GM23338 (cell line): ENCODE results near the gene ERC2.

Source experiments
- EZH2 ChIP-seq: fragments of 200-600 bp; sonication (generic); IDR thresholded peaks from one replicate; pipeline ENCODE4 v1.8.0; 2017; ENCODE audit warnings: antibody characterized with exemption, mild to moderate bottlenecking, low read depth; ENCODE audit not compliant: unreplicated experiment
- EZH2phosphoT487 ChIP-seq: fragments of 200-600 bp; sonication (generic); IDR thresholded peaks from one replicate; pipeline ENCODE4 v1.8.1; 2018; ENCODE audit warnings: antibody characterized with exemption; ENCODE audit not compliant: unreplicated experiment
- JUNB ChIP-seq: IDR thresholded peaks from one replicate; pipeline ENCODE4 v1.6.1; 2016; ENCODE audit warnings: antibody characterized with exemption; ENCODE audit not compliant: unreplicated experiment
- NANOG ChIP-seq: IDR thresholded peaks from 2 replicates; pipeline ENCODE4 v1.6.1; 2016; ENCODE audit warnings: antibody characterized with exemption, borderline replicate concordance
- POLR2AphosphoS5 ChIP-seq: IDR thresholded peaks from 2 replicates; pipeline ENCODE4 v1.6.1; 2016; ENCODE audit warnings: antibody characterized with exemption, low read depth
- STAT1 ChIP-seq: IDR thresholded peaks from one replicate; pipeline ENCODE4 v1.6.1; 2016; ENCODE audit warnings: antibody characterized with exemption; ENCODE audit not compliant: unreplicated experiment
- ZNF331 ChIP-seq: fragments of 250-450 bp; sonication (Bioruptor Pico); IDR thresholded peaks from 2 replicates; pipeline ENCODE4 v1.5.0; 2020; ENCODE audit warnings: low read depth, mild to moderate bottlenecking, moderate library complexity
- TF ChIP-seq, protein P1 (sequence below), 2 experiments: fragments of 200-600 bp in 1 of 2; sonication (generic) in 1 of 2; conservative IDR thresholded peaks; 2 replicates each; pipeline versions ENCODE4 v1.5.1 to v1.6.1; 2016 to 2017; ENCODE audit warnings: antibody characterized with exemption in 2 of 2, low read depth in 2 of 2, mild to moderate bottlenecking in 2 of 2, moderate library complexity in 1 of 2
- TF ChIP-seq, protein P2 (sequence below): IDR thresholded peaks from one replicate; pipeline ENCODE4 v1.6.1; 2018; ENCODE audit warnings: antibody characterized with exemption; ENCODE audit not compliant: unreplicated experiment

DNA sequence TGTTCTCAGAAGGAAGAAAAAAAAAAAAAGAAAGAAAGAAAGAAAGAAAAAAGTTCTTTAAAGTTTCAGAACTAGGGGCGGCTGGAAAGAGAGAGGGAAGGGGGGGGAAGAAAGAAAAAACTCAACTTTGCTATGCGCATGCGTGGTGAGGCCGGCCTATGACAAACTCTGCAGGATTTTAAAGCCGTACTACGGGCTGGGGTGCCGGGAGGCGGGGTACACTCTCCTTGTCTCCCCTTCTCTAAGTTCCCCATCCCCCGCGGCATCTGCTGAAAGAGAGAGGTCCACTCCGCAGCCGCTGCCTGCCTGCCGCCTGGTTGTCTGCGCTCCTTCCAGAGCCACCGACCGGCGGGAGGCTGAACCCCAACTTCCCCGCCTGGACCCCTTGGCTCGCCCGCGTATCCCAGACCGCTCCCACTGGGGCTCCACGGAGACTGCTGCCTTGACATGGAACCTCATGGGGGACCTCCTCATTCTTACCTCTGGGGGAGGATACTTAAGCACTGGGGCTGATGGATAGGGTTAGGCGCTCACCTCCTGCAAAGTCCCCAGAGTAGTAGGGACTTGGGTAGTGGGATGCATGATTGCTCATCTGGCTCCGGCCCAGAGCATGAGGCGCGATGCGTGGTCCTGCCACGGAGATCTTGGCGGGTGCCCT, 979.7 kb downstream of the ERC2 start:
- TF ChIP-seq ZNF331 (CRISPR knock-in tag) (no peak), POLR2AphosphoS5 (no peak), EZH2phosphoT487 (no peak), EZH2 (peak; percentile 61), NANOG (no peak), STAT1 (no peak), JUNB (no peak)
- TF ChIP-seq, protein P1, sequence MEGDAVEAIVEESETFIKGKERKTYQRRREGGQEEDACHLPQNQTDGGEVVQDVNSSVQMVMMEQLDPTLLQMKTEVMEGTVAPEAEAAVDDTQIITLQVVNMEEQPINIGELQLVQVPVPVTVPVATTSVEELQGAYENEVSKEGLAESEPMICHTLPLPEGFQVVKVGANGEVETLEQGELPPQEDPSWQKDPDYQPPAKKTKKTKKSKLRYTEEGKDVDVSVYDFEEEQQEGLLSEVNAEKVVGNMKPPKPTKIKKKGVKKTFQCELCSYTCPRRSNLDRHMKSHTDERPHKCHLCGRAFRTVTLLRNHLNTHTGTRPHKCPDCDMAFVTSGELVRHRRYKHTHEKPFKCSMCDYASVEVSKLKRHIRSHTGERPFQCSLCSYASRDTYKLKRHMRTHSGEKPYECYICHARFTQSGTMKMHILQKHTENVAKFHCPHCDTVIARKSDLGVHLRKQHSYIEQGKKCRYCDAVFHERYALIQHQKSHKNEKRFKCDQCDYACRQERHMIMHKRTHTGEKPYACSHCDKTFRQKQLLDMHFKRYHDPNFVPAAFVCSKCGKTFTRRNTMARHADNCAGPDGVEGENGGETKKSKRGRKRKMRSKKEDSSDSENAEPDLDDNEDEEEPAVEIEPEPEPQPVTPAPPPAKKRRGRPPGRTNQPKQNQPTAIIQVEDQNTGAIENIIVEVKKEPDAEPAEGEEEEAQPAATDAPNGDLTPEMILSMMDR (conservative IDR thresholded peaks at IDR 0.05; ENCODE audit: low read depth in 2 of 2), result 0 out of 4 replicates have a peak, but pooled peaks of 1 of the 2 experiments have one; percentile 3
- TF ChIP-seq, protein P2, sequence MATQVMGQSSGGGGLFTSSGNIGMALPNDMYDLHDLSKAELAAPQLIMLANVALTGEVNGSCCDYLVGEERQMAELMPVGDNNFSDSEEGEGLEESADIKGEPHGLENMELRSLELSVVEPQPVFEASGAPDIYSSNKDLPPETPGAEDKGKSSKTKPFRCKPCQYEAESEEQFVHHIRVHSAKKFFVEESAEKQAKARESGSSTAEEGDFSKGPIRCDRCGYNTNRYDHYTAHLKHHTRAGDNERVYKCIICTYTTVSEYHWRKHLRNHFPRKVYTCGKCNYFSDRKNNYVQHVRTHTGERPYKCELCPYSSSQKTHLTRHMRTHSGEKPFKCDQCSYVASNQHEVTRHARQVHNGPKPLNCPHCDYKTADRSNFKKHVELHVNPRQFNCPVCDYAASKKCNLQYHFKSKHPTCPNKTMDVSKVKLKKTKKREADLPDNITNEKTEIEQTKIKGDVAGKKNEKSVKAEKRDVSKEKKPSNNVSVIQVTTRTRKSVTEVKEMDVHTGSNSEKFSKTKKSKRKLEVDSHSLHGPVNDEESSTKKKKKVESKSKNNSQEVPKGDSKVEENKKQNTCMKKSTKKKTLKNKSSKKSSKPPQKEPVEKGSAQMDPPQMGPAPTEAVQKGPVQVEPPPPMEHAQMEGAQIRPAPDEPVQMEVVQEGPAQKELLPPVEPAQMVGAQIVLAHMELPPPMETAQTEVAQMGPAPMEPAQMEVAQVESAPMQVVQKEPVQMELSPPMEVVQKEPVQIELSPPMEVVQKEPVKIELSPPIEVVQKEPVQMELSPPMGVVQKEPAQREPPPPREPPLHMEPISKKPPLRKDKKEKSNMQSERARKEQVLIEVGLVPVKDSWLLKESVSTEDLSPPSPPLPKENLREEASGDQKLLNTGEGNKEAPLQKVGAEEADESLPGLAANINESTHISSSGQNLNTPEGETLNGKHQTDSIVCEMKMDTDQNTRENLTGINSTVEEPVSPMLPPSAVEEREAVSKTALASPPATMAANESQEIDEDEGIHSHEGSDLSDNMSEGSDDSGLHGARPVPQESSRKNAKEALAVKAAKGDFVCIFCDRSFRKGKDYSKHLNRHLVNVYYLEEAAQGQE, result no peak
